ENCODE measurements around the gene SGSM1.

Gene SGSM1

GRCh38 chr22:24807284-24807950 is 1.4 kb downstream of the SGSM1 start:
- in situ Hi-C loops (cut with MboI; ENCODE audit: low sequenced_read_pairs), result no loop called here

GRCh38 chr22:24809331-24809730 is 3.3 kb downstream of the SGSM1 start:
- in situ Hi-C loops (cut with MboI; ENCODE audit: low sequenced_read_pairs), result no loop called here

GRCh38 chr22:24810043-24810749 is 4.2 kb downstream of the SGSM1 start:
- in situ Hi-C loops (cut with MboI; ENCODE audit: low sequenced_read_pairs), result no loop called here

GRCh38 chr22:24812950-24813775 is 7.2 kb downstream of the SGSM1 start:
- in situ Hi-C loops (cut with MboI; ENCODE audit: low sequenced_read_pairs), result no loop called here

- in situ Hi-C loops (cut with MboI; ENCODE audit: low sequenced_read_pairs), result no loop called here
Measured at GRCh38 chr22:24813861-24814770, 8.1 kb downstream of the SGSM1 start.

GRCh38 chr22:24816806-24817205 is 10.8 kb downstream of the SGSM1 start:
- in situ Hi-C loops (cut with MboI; ENCODE audit: low sequenced_read_pairs), result no loop called here

- in situ Hi-C loops (cut with MboI; ENCODE audit: low sequenced_read_pairs), result no loop called here
Measured at GRCh38 chr22:24819487-24819886, 13.5 kb downstream of the SGSM1 start.

GRCh38 chr22:24819911-24820461 is 14.0 kb downstream of the SGSM1 start:
- in situ Hi-C loops (cut with MboI; ENCODE audit: low sequenced_read_pairs), result no loop called here

GRCh38 chr22:24822471-24822870 is 16.5 kb downstream of the SGSM1 start:
- in situ Hi-C loops (cut with MboI; ENCODE audit: low sequenced_read_pairs), result no loop called here

- in situ Hi-C loops (cut with MboI; ENCODE audit: low sequenced_read_pairs), result no loop called here
Measured at GRCh38 chr22:24823787-24824186, 17.8 kb downstream of the SGSM1 start.

- in situ Hi-C loops (cut with MboI; ENCODE audit: low sequenced_read_pairs), result no loop called here
Measured at GRCh38 chr22:24824250-24824649, 18.2 kb downstream of the SGSM1 start.

- in situ Hi-C loops (cut with MboI; ENCODE audit: low sequenced_read_pairs), result no loop called here
Measured at GRCh38 chr22:24824915-24825314, 18.9 kb downstream of the SGSM1 start.

- in situ Hi-C loops (cut with MboI; ENCODE audit: low sequenced_read_pairs), result no loop called here
Measured at GRCh38 chr22:24826710-24827285, 20.8 kb downstream of the SGSM1 start.

- in situ Hi-C loops (cut with MboI; ENCODE audit: low sequenced_read_pairs), result no loop called here
Measured at GRCh38 chr22:24827296-24827695, 21.3 kb downstream of the SGSM1 start.

- in situ Hi-C loops (cut with MboI; ENCODE audit: low sequenced_read_pairs), result no loop called here
Measured at GRCh38 chr22:24830205-24830979, 24.4 kb downstream of the SGSM1 start.

GRCh38 chr22:24831687-24832086 is 25.7 kb downstream of the SGSM1 start:
- in situ Hi-C loops (cut with MboI; ENCODE audit: low sequenced_read_pairs), result no loop called here

- in situ Hi-C loops (cut with MboI; ENCODE audit: low sequenced_read_pairs), result no loop called here
Measured at GRCh38 chr22:24833881-24834495, 28.0 kb downstream of the SGSM1 start.

GRCh38 chr22:24834845-24835570 is 29.0 kb downstream of the SGSM1 start:
- in situ Hi-C loops (cut with MboI; ENCODE audit: low sequenced_read_pairs), result no loop called here
